ENCODE results near the gene ADAMTS16.

Gene ADAMTS16

GRCh38 chr5:5315068-5315980 lies 175.2 kb downstream of the ADAMTS16 start:
- DNase-seq (ENCODE audit: low read depth), result no peak

DNA sequence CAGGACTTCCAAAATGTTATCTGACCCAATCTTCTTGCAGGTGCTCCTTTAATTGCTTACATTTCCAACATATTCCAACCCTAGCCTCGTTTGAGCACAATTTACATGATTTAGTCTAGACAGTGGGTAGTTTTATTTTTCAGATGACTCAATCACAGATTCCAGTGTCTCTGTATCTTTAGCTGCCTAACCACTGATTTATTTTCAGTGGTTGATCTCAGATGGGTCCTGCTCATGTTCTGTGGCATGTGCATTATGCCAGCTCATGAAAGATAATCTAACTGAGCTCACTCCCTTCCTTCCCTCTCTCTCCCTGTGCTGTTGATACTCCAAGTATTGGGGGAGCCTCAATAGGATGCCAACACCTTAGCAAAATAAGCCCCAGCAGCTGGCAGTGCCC lies 176.2 kb downstream of the ADAMTS16 start:
- DNase-seq (ENCODE audit: low read depth), result no peak

GRCh38 chr5:5317976-5318375 lies 177.8 kb downstream of the ADAMTS16 start:
- DNase-seq (ENCODE audit: low read depth), result no peak

- no peak for DNase-seq (ENCODE audit: low read depth)
Observed at GRCh38 chr5:5318426-5319190, 178.5 kb downstream of the ADAMTS16 start.

DNA sequence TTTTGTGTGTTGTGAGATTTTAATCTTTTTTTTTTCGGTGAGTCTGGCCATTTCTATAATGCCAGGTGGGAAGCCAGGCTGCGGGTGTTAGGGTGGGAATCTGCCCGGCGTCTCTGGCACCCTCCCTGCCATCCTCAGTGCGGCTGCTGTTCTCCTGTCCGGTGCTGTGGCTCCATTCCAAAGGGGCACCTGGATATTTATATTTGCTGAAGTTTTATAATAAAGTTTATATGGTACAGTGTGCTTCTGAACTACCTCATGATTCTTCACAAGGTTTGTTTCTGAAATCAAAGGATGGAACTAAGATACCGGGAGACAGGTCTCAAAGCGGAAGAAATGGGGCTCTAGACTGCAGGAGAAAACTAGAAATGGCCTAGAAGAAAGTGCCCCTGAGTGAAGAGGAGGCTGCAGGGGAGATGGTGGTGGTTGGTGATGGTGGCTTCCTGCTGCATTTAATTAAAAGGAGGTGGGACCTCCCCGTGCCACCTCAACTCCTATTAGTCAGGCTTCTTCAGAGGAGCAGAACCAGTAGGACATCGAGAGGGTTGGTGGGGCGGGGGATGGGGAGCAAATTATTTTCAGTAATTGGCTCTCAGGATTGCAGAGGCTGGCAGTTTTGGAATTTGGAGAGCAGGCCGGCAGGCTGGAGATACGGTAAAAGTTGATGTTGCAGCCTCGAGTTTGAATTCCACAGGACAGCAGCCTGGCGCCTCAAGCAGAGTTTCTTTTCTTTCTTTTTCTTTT lies 180.1 kb downstream of the ADAMTS16 start:
- DNase-seq (ENCODE audit: low read depth), result no peak

DNA sequence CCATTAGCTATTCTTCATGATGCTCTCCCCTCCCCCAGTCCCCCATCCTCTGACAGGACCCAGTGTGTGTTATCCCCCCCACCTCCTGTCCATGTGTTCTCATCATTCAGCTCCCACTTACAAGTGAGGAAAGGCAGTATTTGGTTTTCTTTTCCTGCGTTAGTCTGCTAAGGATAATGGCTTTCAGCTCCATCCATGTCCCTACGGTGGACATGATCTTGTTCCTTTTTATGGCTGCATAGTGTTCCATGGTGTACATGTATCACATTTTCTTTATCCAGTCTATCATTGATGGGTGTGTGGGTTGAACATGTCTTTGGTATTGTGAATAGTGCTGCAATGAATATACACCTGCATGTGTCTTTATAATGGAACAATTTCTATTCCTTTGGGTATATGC lies 181.0 kb downstream of the ADAMTS16 start:
- DNase-seq (ENCODE audit: low read depth), result no peak

DNA sequence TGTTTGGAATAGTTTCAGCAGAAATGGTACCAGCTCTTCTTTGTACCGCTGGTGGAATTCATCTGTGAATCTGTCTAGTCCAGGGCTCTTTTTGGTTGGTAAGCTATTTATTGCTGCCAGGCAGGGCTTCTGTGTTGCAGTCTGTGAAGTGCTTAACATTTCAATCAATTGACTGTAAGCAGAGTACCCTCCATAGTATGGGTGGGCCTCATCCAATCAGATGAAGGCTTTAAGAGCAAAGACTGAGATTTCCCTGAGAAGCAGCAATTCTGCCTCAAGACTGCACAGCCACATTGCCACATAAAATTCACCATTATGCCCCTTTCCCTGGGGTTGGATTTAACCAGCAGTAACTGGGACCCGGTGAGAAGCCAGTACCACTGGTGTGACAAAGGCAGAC lies 183.4 kb downstream of the ADAMTS16 start:
- no peak for DNase-seq (ENCODE audit: low read depth)

DNA sequence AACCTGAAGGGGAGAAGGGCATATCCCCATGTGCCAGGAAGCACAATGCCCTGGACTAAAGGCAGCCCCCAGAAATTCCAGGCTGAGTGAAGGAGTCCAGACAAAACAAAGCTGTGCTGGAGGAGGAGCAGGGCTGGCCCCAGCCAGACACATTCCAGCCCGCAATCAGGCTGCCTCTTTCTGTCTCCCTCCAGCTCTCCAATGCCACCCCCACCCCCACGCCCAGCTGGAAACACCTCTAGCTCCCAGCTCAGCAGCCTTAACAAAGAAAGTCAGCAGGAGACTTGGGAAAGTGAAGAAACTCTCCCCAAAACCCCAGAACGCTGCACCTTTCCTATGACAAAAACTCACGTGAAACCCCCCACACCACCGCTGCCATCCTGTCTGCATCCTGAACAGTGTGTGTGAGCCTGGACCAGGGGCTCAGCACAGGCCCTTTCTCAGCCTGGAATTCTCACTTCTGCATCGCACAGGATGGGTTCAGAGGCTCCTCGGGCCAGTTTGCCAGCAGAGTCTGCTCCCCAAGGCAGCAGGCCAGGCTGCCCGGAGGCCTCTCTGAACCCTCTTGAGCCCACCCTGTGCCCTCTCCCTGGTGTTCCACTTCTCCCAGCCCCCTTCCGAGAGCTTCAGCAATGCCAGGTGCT lies 186.1 kb downstream of the ADAMTS16 start:
- DNase-seq (ENCODE audit: low read depth), result no peak

DNA sequence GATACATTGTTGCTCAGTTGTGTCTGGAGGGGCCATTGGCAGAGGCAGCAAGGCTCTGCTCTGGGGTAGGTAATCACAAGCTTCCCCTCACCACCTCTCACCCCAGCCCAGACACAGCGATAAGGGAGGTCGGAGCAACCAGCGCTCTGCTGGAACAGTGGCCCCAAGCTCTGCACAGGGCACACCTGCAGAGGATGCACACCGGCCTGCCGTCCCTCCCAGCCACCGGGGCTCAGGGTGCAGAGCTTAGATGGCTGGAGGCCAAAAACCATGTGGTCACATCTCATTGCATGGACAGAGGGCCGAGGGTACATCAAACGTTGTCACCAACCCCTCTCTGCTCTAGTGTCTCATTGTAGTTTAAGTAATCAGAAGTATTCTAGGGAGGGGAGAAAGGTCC lies 187.0 kb downstream of the ADAMTS16 start:
- no peak for DNase-seq (ENCODE audit: low read depth)

DNA sequence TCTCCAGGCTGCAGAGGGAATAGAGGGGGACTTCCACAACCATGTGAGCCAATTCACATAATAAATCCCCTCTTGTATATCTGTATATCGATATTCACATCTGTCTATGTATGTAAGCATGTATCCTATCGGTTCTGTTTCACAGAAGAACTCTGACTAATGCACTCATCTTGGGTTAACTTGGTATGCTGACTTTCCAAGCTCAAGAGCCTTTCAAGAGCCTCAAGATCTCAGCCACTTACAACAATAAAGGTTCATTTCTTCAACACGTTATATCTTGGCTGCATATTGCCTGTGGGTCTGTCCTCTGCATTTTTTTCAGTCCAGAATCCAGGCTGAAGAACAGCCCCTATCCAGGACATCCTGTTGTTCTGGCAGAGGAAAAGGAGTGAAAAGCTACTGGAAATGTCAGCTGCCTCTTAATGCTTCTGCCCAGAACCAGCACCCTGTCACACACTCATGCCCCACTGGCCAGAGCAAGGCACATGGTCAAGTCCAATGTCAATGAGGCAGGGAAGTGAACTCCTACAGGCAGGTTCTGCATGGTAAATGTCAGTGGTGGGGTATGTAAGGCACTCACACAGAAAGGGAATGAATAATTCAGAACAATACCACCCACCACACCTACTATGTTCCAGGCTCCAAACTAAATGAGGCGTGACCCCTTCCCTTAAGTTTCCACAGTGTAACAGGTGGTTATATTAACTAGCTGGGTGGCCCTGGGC lies 190.8 kb downstream of the ADAMTS16 start:
- no peak for DNase-seq (ENCODE audit: low read depth)

GRCh38 chr5:5331848-5332247 lies 191.7 kb downstream of the ADAMTS16 start:
- no peak for DNase-seq (ENCODE audit: low read depth)

DNA sequence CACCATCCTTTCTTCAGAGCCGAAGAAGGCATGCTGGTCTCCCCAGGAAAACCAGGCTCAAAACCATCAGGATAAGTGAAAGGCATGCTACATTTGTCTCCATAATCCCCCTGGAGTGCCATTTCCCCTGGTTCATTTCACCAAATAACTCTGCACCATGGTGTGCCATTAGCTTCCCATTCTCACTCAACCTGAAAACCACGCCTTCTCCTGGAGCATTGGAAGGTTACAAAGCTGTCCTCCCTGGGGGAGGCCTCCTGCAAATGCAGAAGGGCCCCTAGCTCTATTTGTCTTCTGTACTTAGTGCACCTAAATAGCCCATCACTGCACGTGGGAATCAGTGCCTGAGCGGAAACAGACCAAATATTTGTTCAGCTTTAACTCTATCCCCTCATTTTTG lies 192.2 kb downstream of the ADAMTS16 start:
- no peak for DNase-seq (ENCODE audit: low read depth)

GRCh38 chr5:5335107-5335506 lies 195.0 kb downstream of the ADAMTS16 start:
- DNase-seq (ENCODE audit: low read depth), result no peak

- DNase-seq (ENCODE audit: low read depth), result no peak
Observed at GRCh38 chr5:5335700-5336264, 195.7 kb downstream of the ADAMTS16 start.

- DNase-seq (ENCODE audit: low read depth), result no peak
Observed at GRCh38 chr5:5339257-5339656, 199.1 kb downstream of the ADAMTS16 start.

GRCh38 chr5:5340206-5340729 lies 200.1 kb downstream of the ADAMTS16 start:
- no peak for DNase-seq (ENCODE audit: low read depth)

- DNase-seq (ENCODE audit: low read depth), result no peak
Observed at GRCh38 chr5:5341531-5342292, 201.6 kb downstream of the ADAMTS16 start.

DNA sequence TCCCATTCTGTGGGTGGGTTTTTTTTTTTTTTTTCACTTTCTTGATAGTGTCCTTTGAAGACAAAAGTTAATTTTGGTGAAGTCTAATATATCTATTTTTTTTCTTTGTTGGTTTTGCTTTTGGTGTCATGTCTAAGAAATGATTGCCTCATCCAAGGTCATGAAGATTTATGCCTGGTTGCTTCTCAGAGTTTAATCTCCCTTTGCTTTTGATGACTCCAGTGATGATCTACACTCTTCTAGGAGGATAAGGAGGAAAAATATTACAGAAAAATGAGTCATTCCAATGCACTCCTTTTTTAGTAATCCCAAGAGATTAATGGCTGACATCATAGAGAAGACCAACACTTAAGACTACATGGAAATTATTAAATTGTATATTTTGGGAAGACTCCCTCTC lies 202.7 kb downstream of the ADAMTS16 start:
- no peak for DNase-seq (ENCODE audit: low read depth)

- no peak for DNase-seq (ENCODE audit: low read depth)
Observed at GRCh38 chr5:5343568-5343967, 203.4 kb downstream of the ADAMTS16 start.

- no peak for DNase-seq (ENCODE audit: low read depth)
Observed at GRCh38 chr5:5344051-5344571, 204.0 kb downstream of the ADAMTS16 start.

All from stimulated activated CD8-positive, alpha-beta memory T cell treated with anti-CD3 and anti-CD28 coated beads, Interleukin-15, amount 100 ng/mL, for 1 hour (primary cell).